Fibroblast of villous mesenchyme (primary cell): ENCODE measurements around the gene SSTR5. TPM values are rescaled to one million over a fixed set of nuclear protein-coding genes. Genes with fewer than 3 reads are reported as not detected.

ENCODE experiments used
- DNase-seq: peaks from one replicate; pipeline ENCODE4 v3.0.0-alpha.2; 2010; ENCODE audit warnings: low read depth
- H3K4me3 ChIP-seq: 2 replicates; pipeline ENCODE4 v1.5.1; 2011; ENCODE audit warnings: low read depth, mild to moderate bottlenecking, low read length
- CTCF ChIP-seq: IDR thresholded peaks from 2 replicates; pipeline ENCODE4 v1.5.1; 2012; ENCODE audit warnings: low read depth, mild to moderate bottlenecking, low read length; ENCODE audit not compliant: insufficient read depth
- total RNA-seq: library from RNA; depleted of rRNA; stranded (reverse); fragments of >200 nt; gene quantifications from 2 replicates; pipeline ENCODE4 v1.2.3, GENCODE V29; 2012

SSTR5 gene
- total RNA-seq, 1 donor, result not detected

GRCh38 chr16:1078579-1079021 lies 6.1 kb downstream of the SSTR5 start:
- no peak for TF ChIP-seq CTCF
- DNase-seq, result peak; percentile 30
- H3K4me3 ChIP-seq, result no peak overlapping the region

- no peak for TF ChIP-seq CTCF
- no peak overlapping the region for H3K4me3 ChIP-seq
- no peak for DNase-seq
Measured at GRCh38 chr16:1079341-1079740, 6.8 kb downstream of the SSTR5 start.

- H3K4me3 ChIP-seq, result no peak overlapping the region
- DNase-seq, result no peak
- no peak for TF ChIP-seq CTCF
Measured at GRCh38 chr16:1079786-1080525, 7.4 kb downstream of the SSTR5 start.

GRCh38 chr16:1080801-1081733 lies 8.5 kb downstream of the SSTR5 start:
- DNase-seq, result no peak
- H3K4me3 ChIP-seq, result no peak overlapping the region
- no peak for TF ChIP-seq CTCF

GRCh38 chr16:1081734-1082265 lies 9.3 kb downstream of the SSTR5 start:
- no peak for DNase-seq
- no peak overlapping the region for H3K4me3 ChIP-seq
- no peak for TF ChIP-seq CTCF

GRCh38 chr16:1082266-1082951 lies 9.9 kb downstream of the SSTR5 start:
- no peak for TF ChIP-seq CTCF
- DNase-seq, result peak; percentile 9
- H3K4me3 ChIP-seq, result no peak overlapping the region
